Measurements from ENCODE around the gene MRPS10.

DNA sequence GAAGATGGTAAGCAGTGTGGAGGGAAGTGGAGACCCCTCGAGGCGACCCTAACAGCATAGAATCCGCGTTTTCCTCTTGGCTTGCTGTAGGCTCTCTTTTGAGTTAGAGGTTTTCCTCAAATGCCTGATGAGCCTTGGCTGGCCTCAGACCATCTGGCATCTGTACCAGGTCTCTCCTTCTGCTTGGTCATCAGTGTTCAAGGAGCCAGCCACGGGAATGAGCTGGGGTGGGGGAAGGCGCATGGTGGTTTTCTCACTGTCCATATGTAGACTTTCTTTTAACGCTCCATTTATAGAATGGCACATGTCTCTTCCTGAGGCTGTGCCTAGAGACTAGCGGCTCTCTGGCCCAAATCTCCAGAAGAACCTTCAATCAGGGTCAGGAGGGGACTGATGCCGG, 52.6 kb downstream of the MRPS10 start:
- TF ChIP-seq, protein P1, sequence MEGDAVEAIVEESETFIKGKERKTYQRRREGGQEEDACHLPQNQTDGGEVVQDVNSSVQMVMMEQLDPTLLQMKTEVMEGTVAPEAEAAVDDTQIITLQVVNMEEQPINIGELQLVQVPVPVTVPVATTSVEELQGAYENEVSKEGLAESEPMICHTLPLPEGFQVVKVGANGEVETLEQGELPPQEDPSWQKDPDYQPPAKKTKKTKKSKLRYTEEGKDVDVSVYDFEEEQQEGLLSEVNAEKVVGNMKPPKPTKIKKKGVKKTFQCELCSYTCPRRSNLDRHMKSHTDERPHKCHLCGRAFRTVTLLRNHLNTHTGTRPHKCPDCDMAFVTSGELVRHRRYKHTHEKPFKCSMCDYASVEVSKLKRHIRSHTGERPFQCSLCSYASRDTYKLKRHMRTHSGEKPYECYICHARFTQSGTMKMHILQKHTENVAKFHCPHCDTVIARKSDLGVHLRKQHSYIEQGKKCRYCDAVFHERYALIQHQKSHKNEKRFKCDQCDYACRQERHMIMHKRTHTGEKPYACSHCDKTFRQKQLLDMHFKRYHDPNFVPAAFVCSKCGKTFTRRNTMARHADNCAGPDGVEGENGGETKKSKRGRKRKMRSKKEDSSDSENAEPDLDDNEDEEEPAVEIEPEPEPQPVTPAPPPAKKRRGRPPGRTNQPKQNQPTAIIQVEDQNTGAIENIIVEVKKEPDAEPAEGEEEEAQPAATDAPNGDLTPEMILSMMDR (IDR thresholded peaks at IDR 0.05), result no peak
- no peak for TF ChIP-seq POLR2A (IDR thresholded peaks at IDR 0.05)
